IMR-90 (cell line): ENCODE results near the gene JSRP1.

ENCODE experiments used
- CHD1 ChIP-seq: IDR thresholded peaks from 2 replicates; pipeline ENCODE4 v1.6.1; 2012; ENCODE audit warnings: low read depth, low read length, improper control_type of control experiment
- POLR2A ChIP-seq: IDR thresholded peaks from 2 replicates; pipeline ENCODE4 v1.6.1; 2012; ENCODE audit warnings: mild to moderate bottlenecking, low read depth, low read length
- RAD21 ChIP-seq: IDR thresholded peaks from 2 replicates; pipeline ENCODE4 v1.6.1; 2012; ENCODE audit warnings: low read length, improper control_type of control experiment
- RFX5 ChIP-seq: IDR thresholded peaks from 2 replicates; pipeline ENCODE4 v1.8.0; 2012; ENCODE audit warnings: low read depth, mild to moderate bottlenecking, low read length, moderate library complexity
- TF ChIP-seq, protein P1 (sequence below): conservative IDR thresholded peaks from 2 replicates; pipeline ENCODE4 v1.5.1; 2012; ENCODE audit warnings: mild to moderate bottlenecking, low read depth, low read length, improper control_type of control experiment

DNA sequence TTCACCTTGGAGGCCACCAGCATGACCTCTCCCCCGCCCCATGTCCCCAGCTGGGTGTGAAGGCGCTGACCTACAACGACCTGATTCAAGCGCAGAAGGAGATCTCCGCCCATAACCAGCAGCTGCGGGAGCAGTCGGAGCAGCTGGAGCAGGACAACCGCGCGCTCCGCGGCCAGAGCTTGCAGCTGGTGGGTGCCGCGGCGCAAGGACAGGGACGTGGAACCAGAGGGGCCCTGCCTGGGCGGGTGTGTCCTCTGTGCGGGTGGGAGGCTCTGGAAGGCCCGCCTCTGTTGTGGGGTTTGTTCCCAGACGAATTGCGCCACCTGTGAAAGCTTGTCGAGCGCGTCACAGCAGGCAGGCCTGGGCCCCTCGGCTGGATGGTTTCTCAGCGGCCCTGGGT lies 42.4 kb downstream of the JSRP1 start:
- TF ChIP-seq POLR2A (no peak), RFX5 (no peak), RAD21 (no peak), CHD1 (no peak)
- TF ChIP-seq, protein P1, sequence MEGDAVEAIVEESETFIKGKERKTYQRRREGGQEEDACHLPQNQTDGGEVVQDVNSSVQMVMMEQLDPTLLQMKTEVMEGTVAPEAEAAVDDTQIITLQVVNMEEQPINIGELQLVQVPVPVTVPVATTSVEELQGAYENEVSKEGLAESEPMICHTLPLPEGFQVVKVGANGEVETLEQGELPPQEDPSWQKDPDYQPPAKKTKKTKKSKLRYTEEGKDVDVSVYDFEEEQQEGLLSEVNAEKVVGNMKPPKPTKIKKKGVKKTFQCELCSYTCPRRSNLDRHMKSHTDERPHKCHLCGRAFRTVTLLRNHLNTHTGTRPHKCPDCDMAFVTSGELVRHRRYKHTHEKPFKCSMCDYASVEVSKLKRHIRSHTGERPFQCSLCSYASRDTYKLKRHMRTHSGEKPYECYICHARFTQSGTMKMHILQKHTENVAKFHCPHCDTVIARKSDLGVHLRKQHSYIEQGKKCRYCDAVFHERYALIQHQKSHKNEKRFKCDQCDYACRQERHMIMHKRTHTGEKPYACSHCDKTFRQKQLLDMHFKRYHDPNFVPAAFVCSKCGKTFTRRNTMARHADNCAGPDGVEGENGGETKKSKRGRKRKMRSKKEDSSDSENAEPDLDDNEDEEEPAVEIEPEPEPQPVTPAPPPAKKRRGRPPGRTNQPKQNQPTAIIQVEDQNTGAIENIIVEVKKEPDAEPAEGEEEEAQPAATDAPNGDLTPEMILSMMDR, result no peak
